Parathyroid adenoma (tissue), 2 donors: ENCODE measurements around the gene RPS6KA2.
"Not testable (repeated sequence)": the region's sequence is repeated elsewhere in the genome, so short reads cannot be mapped to it uniquely, and the experiment has no call there.

Source experiments
- H2AFZ ChIP-seq: fragments of 300-600 bp; sonication (generic); one replicate; pipeline ENCODE4 v1.7.0; 2017; ENCODE audit warnings: antibody characterized with exemption, mild to moderate bottlenecking
- H3K27ac ChIP-seq: fragments of 300-600 bp; sonication (generic); one replicate; pipeline ENCODE4 v1.7.0; 2017
- H3K27me3 ChIP-seq: fragments of 300-600 bp; sonication (generic); one replicate; pipeline ENCODE4 v1.7.0; 2017; ENCODE audit warnings: low read length; ENCODE audit not compliant: control insufficient read depth, insufficient read depth
- H3K36me3 ChIP-seq: fragments of 300-600 bp; sonication (generic); one replicate; pipeline ENCODE4 v1.7.0; 2017; ENCODE audit warnings: low read length; ENCODE audit not compliant: control insufficient read depth, insufficient read depth
- H3K4me1 ChIP-seq: fragments of 300-600 bp; sonication (generic); one replicate; pipeline ENCODE4 v1.7.0; 2017; ENCODE audit warnings: control low read depth
- H3K4me2 ChIP-seq: fragments of 300-600 bp; sonication (generic); one replicate; pipeline ENCODE4 v1.7.0; 2017; ENCODE audit warnings: low read length
- H3K4me3 ChIP-seq: fragments of 300-600 bp; sonication (generic); one replicate; pipeline ENCODE4 v1.7.0; 2017; ENCODE audit warnings: low read depth, low read length
- H3K79me2 ChIP-seq: fragments of 300-600 bp; sonication (generic); one replicate; pipeline ENCODE4 v1.7.0; 2017; ENCODE audit warnings: control low read depth
- H3K9ac ChIP-seq: fragments of 300-600 bp; sonication (generic); one replicate; pipeline ENCODE4 v1.7.0; 2017; ENCODE audit warnings: mild to moderate bottlenecking
- H3K9me3 ChIP-seq: fragments of 300-600 bp; sonication (generic); one replicate; pipeline ENCODE4 v1.7.0; 2017; ENCODE audit warnings: low read length; ENCODE audit not compliant: control insufficient read depth
- CTCF ChIP-seq: fragments of 300-600 bp; sonication (generic); IDR thresholded peaks from one replicate; pipeline ENCODE4 v1.7.0; 2017; ENCODE audit warnings: antibody characterized with exemption, mild to moderate bottlenecking
- donor health status: primary hyperparathyroidism.

The RPS6KA2 gene

GRCh38 chr6:166582258-166582657 lies 44.8 kb downstream of the RPS6KA2 start:
- peaks cover 24% of the 10 kb centered on the region for H3K4me1 ChIP-seq
- no peaks in the 10 kb centered on the region for H3K27me3 ChIP-seq
- H3K9me3 ChIP-seq = no peaks in the 10 kb centered on the region
- H3K4me3 ChIP-seq = no peak overlapping the region
- TF ChIP-seq CTCF = no peak
- no peak overlapping the region for H2AFZ ChIP-seq
- H3K27ac ChIP-seq = no peak overlapping the region
- H3K79me2 ChIP-seq = peaks cover 68% of the 10 kb centered on the region
- H3K36me3 ChIP-seq = no peaks in the 10 kb centered on the region
- H3K4me2 ChIP-seq = no peak overlapping the region
- H3K9ac ChIP-seq = no peak overlapping the region

GRCh38 chr6:166581801-166582200 lies 45.2 kb downstream of the RPS6KA2 start:
- H3K9me3 ChIP-seq, H3K27ac ChIP-seq, H2AFZ ChIP-seq, H3K4me2 ChIP-seq, H3K27me3 ChIP-seq, H3K4me3 ChIP-seq, H3K9ac ChIP-seq, H3K36me3 ChIP-seq: not testable (repeated sequence)
- H3K4me1 ChIP-seq = peaks cover 19% of the 10 kb centered on the region
- peaks cover 71% of the 10 kb centered on the region for H3K79me2 ChIP-seq

DNA sequence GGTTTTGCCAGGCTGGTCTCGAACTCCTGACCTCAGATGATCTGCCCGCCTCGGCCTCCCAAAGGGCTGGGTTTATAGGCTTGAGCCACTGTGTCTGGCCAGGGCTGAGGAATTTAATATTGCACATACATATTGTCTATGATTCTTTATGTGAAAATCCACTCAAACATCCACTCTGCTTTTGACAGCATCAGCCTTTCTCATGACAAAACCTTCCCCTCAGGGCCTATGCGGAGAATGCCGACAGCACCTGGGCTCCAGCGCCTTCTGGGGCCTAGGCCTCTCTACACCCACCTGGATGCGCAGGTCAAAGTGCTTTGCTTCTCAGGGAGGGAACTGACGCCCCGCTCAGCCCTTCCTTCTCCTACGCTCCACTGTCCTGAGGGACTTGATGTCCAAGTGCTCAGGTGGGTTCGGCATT lies 46.0 kb downstream of the RPS6KA2 start:
- Histone ChIP-seq H3K4me1 (peaks cover 14% of the 10 kb centered on the region), H2AFZ (no peak overlapping the region), H3K79me2 (peaks cover 73% of the 10 kb centered on the region), H3K36me3 (no peaks in the 10 kb centered on the region), H3K4me3 (no peak overlapping the region), H3K9me3 (no peaks in the 10 kb centered on the region), H3K4me2 (no peak overlapping the region), H3K27ac (no peak overlapping the region), H3K9ac (no peak overlapping the region), H3K27me3 (no peaks in the 10 kb centered on the region)
- TF ChIP-seq CTCF = no peak

GRCh38 chr6:166580076-166581050 lies 46.7 kb downstream of the RPS6KA2 start:
- H3K4me2 ChIP-seq = no peak overlapping the region
- no peak overlapping the region for H3K27ac ChIP-seq
- TF ChIP-seq CTCF = no peak
- H3K4me1 ChIP-seq = peaks cover 14% of the 10 kb centered on the region
- H3K9me3 ChIP-seq = no peaks in the 10 kb centered on the region
- no peak overlapping the region for H2AFZ ChIP-seq
- H3K4me3 ChIP-seq = no peak overlapping the region
- H3K9ac ChIP-seq = no peak overlapping the region
- H3K79me2 ChIP-seq = peaks cover 79% of the 10 kb centered on the region
- no peaks in the 10 kb centered on the region for H3K36me3 ChIP-seq
- no peaks in the 10 kb centered on the region for H3K27me3 ChIP-seq

DNA sequence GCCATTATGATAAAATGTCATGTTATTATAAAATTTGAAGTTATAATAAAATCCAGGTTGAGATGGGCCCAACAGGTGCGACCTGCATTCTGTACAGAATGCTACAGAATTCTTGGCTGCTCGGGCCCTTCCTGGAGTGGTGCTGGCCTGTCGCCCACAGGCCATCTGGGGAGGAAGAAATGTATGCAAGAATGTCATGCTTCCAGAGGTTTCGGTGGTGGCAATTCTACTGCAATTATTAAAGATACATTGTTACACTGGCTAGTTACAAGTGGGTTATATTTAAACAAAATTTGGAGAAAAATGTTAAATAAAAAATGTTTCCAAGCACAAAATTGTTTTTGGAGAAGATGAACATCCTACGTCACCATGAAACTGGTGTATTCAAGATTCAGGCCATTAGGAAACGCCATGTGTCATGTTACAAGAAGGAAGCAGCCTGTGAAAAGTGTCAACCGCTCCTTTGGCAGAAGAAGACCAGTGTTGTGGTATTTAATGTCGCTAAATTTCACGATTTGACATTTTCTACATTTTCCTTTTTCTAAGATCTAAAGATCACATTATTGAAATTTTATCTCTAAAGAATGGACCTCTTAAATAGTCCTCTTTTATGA lies 47.7 kb downstream of the RPS6KA2 start:
- H3K36me3 ChIP-seq = no peaks in the 10 kb centered on the region
- H3K27me3 ChIP-seq = no peaks in the 10 kb centered on the region
- no peak overlapping the region for H2AFZ ChIP-seq
- H3K9ac ChIP-seq = no peak overlapping the region
- H3K27ac ChIP-seq = no peak overlapping the region
- peaks cover 82% of the 10 kb centered on the region for H3K79me2 ChIP-seq
- TF ChIP-seq CTCF = no peak
- H3K9me3 ChIP-seq = no peaks in the 10 kb centered on the region
- peaks cover 8% of the 10 kb centered on the region for H3K4me1 ChIP-seq
- H3K4me2 ChIP-seq = no peak overlapping the region
- no peak overlapping the region for H3K4me3 ChIP-seq
